GM21526 (cell line): ENCODE measurements around the gene MAGEB5.
"Not testable (repeated sequence)": the region's sequence is repeated elsewhere in the genome, so short reads cannot be mapped to it uniquely, and the experiment has no call there.

Source experiments
- ATAC-seq: cut with Tn5 transposase; IDR thresholded peaks from one replicate; pipeline ENCODE4 v1.9.1; 2021; ENCODE audit warnings: moderate library complexity; ENCODE audit not compliant: unreplicated experiment, low FRiP score

The MAGEB5 gene, protein sequence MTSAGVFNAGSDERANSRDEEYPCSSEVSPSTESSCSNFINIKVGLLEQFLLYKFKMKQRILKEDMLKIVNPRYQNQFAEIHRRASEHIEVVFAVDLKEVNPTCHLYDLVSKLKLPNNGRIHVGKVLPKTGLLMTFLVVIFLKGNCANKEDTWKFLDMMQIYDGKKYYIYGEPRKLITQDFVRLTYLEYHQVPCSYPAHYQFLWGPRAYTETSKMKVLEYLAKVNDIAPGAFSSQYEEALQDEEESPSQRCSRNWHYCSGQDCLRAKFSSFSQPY

DNA sequence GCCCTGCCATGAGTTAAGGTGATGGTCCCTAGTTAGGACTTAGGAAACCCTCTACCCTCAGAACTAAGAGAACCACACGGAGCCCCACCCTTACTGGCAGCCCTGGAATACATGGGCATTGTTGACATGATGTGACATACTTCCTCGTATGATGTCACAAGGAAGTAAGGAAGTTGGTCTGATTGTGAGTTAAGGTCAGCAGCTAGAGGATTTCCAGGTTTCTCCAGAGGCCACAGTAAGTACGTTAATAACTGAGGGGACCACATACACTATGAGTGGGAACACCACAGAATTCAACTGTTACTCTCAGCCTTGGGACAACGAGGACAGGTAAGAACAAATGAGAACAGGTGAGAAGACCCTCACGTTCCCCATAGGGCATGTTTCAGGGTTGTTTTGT lies at the start of gene MAGEB5:
TSS of gene MAGEB5 (plus strand) at position 301 of the 400 bp plus-strand sequence. CDS start 1,133 bp downstream, outside the sequence.
- no peak for ATAC-seq

DNA sequence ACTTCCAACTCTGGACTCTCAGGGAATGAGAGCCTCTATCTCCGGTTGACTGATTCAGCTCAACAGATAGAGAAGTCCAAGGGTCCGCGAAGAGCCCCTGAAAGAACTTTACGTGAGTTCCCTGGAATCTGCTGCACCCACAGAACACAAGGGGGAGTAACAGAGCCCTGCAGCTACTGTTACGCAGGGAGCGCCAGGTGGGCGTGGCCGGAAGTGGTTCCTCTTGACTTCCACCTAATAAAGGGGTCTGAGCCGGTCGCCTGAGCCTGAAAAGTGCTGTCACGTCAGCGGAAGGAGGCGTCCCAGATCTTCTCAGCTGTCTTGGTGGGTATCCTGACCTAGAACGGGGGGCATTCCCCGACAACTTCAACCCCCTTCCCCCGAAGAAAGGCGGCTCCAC lies 23.8 kb upstream of the MAGEB5 start, which contains the start of gene MAGEB6:
TSS of gene MAGEB6 (plus strand) at position 237 of the 400 bp plus-strand sequence. CDS start 1,407 bp downstream, outside the sequence.
- ATAC-seq: no peak

DNA sequence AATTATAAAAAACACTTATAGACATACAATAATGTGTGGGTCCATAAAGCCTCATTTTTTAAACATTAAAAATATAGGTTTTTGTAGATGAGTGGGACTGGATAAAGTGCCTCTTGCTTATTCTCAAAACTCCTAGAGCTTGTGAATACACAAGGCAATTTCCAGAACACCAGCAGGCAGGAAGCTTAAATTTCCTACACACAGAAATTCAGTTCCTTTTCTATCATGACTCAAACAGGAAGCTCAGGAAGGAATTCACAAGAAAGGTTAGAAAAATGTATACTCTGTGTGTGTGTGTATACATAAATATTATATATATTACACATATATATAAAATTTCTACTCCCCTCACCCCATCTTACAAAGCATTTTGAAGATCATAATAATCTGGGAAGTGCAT lies 12.4 kb upstream of the MAGEB5 start:
- ATAC-seq: no peak

DNA sequence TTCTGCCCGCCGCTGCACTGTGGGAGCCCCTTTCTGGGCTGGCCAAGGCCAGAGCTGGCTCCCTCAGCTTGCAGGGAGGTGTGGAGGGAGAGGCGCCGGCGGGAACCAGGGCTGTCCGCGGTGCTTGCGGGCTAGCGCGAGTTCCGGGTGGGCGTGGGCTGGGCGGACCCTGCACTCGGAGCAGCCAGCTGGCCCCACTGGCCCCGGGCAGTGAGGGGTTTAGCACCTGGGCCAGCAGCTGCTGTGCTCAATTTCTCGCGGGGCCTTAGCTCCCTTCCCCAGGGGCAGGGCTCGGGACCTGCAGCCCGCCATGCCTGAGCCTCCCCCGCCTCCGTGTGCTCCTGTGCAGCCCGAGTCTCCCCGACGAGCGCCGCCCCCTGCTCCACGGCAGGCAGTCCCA lies 11.3 kb upstream of the MAGEB5 start:
- not testable (repeated sequence) for ATAC-seq

DNA sequence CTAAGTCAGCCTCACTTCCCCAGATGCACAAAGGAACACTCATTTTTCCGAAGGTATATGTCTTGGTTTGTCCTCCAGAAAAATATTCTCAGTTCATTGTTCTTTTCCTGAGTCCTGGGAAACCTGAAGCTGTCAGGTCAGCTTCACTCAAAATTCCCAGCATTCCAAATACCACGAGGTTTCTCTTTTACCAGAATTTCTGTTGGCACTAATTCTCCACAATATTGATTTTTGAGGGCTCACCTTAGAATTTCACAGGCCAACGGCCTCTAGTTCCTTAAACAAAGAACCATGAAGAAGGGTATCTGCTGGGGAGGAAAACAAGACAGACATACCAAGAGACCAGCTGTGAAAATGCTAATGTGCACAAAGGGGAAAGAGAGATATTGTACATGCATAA lies 8.0 kb upstream of the MAGEB5 start:
- ATAC-seq: no peak

DNA sequence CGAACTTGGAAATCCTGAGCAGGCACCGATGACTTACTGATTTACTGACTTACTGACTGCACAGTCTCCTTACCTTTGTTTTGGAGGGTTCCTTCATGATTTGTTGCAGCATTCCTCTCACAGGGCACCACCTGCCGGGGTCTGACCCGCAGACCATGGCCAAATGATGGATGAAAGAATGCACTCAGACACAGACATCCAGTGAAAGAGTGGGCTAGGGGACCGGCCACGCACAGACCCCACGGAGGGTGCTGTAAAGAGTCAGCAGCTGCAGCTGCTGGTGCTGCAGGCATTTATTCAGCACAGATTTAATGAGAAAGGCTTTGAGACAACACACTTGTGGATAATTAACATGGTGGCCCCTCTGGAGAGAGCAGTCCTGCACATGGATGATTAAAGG lies 3.4 kb downstream of the MAGEB5 start:
- ATAC-seq: no peak

DNA sequence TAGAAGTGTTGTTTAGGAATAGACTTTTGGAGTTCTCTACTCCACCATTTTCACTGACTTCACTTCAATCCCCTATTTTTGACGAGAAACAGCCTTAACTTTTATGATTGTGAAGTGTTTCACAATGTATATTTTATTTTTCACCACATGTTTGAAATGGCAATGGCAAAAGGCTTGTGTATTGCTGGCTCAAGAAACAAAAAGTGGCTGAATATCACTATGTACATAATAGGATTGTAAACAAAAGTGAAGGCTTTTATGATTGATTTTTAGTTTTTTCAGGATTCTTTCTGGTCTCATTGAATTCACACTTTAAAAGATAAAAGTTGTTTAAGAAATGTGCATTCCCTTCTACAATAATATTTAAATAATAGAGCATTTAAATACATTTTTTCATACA lies 18.2 kb downstream of the MAGEB5 start:
- no peak for ATAC-seq

DNA sequence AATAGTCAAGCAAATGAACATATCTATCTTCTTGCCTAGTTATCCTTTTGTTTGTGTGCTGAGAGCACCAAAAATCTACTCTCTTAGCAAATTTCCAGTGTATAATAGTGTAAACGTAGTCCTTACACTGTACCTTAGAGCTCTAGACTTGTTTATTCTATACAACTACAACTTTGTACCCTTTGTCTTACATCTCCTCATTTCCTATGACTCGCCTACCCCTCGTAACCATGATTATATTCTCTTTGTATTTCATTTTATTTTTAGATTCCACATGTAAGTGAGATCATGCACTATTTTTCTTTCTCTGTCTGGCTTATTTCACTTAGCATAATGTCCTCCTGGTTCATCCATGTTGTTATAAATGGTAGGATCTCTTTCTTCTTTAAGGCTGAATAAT lies 37.6 kb downstream of the MAGEB5 start:
- no peak for ATAC-seq

DNA sequence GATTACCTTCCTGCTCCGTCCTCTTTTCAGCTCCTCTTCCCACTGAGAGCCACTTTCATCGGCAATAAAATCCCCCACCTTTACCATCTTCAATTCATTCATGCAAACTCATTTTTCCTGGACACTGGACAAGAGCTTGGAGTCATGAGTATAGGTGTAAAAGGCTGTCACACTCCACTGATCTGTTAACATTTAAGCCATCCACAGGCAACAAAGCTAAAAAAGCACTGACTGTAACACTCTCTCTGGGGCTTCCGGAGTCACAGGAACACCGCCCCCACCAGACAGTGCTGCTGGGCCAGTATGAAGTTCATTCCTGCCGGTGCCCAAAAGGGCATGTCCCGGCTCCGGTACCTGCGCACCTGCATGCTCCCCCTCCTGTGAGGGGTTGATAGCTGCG lies 38.5 kb downstream of the MAGEB5 start:
- ATAC-seq: no peak

DNA sequence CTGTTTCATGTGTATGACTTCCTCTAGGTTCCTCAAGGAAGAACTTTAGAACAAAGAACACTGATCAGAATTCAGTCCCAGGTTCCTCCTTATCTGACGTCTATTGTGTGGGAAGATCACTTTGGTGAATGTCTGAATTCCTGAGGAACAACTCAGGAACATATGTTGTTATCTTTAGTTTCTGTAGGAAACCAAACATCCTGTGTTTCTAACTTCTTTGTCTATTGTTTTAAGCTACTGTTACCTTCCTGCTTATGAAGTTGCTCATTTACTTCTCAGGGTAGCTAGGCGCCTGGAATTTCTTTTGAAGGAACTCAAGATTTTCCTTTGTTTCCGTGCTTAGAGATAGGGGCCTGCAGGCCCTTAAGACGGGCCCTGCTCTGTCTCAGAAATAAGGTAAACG lies 46.2 kb downstream of the MAGEB5 start:
- ATAC-seq: no peak
